GM12878 (cell line): Measurements from ENCODE around the gene ABHD15. TPM values are rescaled to one million over a fixed set of nuclear protein-coding genes. Genes with fewer than 3 reads are reported as not detected.

Experiments used
- ASH2L ChIP-seq: fragments of 300-600, 200-600 bp; sonication (generic); IDR thresholded peaks from 2 replicates; pipeline ENCODE4 v1.6.1; 2017; ENCODE audit warnings: low read depth, mild to moderate bottlenecking, borderline replicate concordance
- BCL3 ChIP-seq: IDR thresholded peaks from 2 replicates; pipeline ENCODE4 v1.6.1; 2011; ENCODE audit warnings: borderline replicate concordance, low read depth, mild to moderate bottlenecking, moderate library complexity, low read length; ENCODE audit not compliant: insufficient read depth, poor library complexity, severe bottlenecking
- BHLHE40 ChIP-seq, 2 experiments: fragments of 450-650 bp in 1 of 2; IDR thresholded peaks; 2 replicates each; pipeline ENCODE4 v1.6.1; 2011 to 2017; ENCODE audit warnings: low read depth in 2 of 2, borderline replicate concordance in 1 of 2, improper control_type of control experiment in 1 of 2, low read length in 1 of 2, mild to moderate bottlenecking in 1 of 2
- CREB1 ChIP-seq: IDR thresholded peaks from 2 replicates; pipeline ENCODE4 v1.6.1; 2012; ENCODE audit warnings: low read depth, mild to moderate bottlenecking, inconsistent platforms
- CREM ChIP-seq: IDR thresholded peaks from 2 replicates; pipeline ENCODE4 v1.6.1; 2014; ENCODE audit warnings: antibody characterized with exemption, low read depth
- CUX1 ChIP-seq: IDR thresholded peaks from 2 replicates; pipeline ENCODE4 v1.6.1; 2012; ENCODE audit warnings: improper control_type of control experiment, low read depth, low read length; ENCODE audit not compliant: insufficient replicate concordance
- E4F1 ChIP-seq: fragments of 450-650 bp; IDR thresholded peaks from 2 replicates; pipeline ENCODE4 v1.6.1; 2018; ENCODE audit warnings: borderline replicate concordance, mild to moderate bottlenecking; ENCODE audit not compliant: partially characterized antibody
- FOXM1 ChIP-seq: IDR thresholded peaks from 2 replicates; pipeline ENCODE4 v1.6.1; 2012; ENCODE audit warnings: low read depth, mild to moderate bottlenecking, inconsistent platforms, low read length, moderate library complexity
- IKZF1 ChIP-seq: fragments of 450-650 bp; conservative IDR thresholded peaks from 2 replicates; pipeline ENCODE4 v1.6.1; 2017; ENCODE audit warnings: antibody characterized with exemption, mild to moderate bottlenecking
- MAX ChIP-seq: IDR thresholded peaks from 2 replicates; pipeline ENCODE4 v1.6.1; 2012; ENCODE audit warnings: low read depth, low read length, improper control_type of control experiment
- NKRF ChIP-seq: fragments of 450-650 bp; conservative IDR thresholded peaks from 2 replicates; pipeline ENCODE4 v1.6.1; 2017; ENCODE audit warnings: mild to moderate bottlenecking, moderate library complexity
- RBBP5 ChIP-seq: fragments of 200-600 bp; sonication (generic); conservative IDR thresholded peaks from 2 replicates; pipeline ENCODE4 v1.6.1; 2016
- RELA ChIP-seq: fragments of 450-650 bp; IDR thresholded peaks from 2 replicates; pipeline ENCODE4 v1.8.0; 2014; ENCODE audit warnings: borderline replicate concordance; ENCODE audit not compliant: partially characterized antibody
- SMAD1 ChIP-seq: fragments of 450-650 bp; IDR thresholded peaks from 2 replicates; pipeline ENCODE4 v1.6.1; 2018; ENCODE audit warnings: mild to moderate bottlenecking, low read depth; ENCODE audit not compliant: partially characterized antibody
- SPI1 ChIP-seq: IDR thresholded peaks from 2 replicates; pipeline ENCODE4 v1.6.1; 2011; ENCODE audit warnings: low read depth, mild to moderate bottlenecking, low read length, moderate library complexity, borderline replicate concordance; ENCODE audit not compliant: insufficient read depth
- TBL1XR1 ChIP-seq: IDR thresholded peaks from 2 replicates; pipeline ENCODE4 v1.6.1; 2012; ENCODE audit warnings: low read depth, low read length, improper control_type of control experiment
- ZZZ3 ChIP-seq: IDR thresholded peaks from 2 replicates; pipeline ENCODE4 v1.6.1; 2011; ENCODE audit warnings: low read depth; ENCODE audit not compliant: control insufficient read depth, insufficient read length
- polyA plus RNA-seq, 11 experiments: library from polyadenylated mRNA; depleted of rRNA in 4 of 11; unstranded in 6 of 11; stranded (reverse) in 5 of 11; fragments of >200 nt; fragmentation: Nextera tagmentation in 4 of 11; fragmentation: Illumina TruSeq in 1 of 11; extraction: Ambion mirVana in 4 of 11; extraction: Trizol in 1 of 11; gene quantifications; 1 replicate in 1 of 11; 2 replicates in 10 of 11; pipeline versions ENCODE4 v1.2.1 to v1.2.3, GENCODE V29; 2011 to 2016; ENCODE audit warnings: inconsistent platforms in 2 of 11, missing spikeins in 2 of 11, low read depth in 1 of 11
- total RNA-seq, 4 experiments: library from RNA; depleted of rRNA in 3 of 4; stranded (reverse); fragments of >200 nt in 3 of 4; fragmentation: Illumina TruSeq in 1 of 4; extraction: Trizol in 1 of 4; gene quantifications; 2 replicates each; pipeline versions ENCODE4 v1.2.1 to v1.2.3, GENCODE V29; 2013 to 2021

ABHD15 gene
- total and polyA plus RNA-seq, 10 of the 15 experiments (the other 5 are each of a cell fraction or from before 2014, with no cell fraction given), result 2.1 to 9.2 (median 4.9) TPM

- TF ChIP-seq CUX1 (no peak), IKZF1 (no peak), BHLHE40 (IDR thresholded peaks at IDR 0.05; ENCODE audit: borderline replicate concordance in 1 of 2, low read depth in 2 of 2, low read length in 1 of 2) (no peak), TBL1XR1 (no peak), RBBP5 (no peak), MAX (no peak), ZZZ3 (no peak), RELA (no peak), ASH2L (no peak), SPI1 (no peak), FOXM1 (no peak), SMAD1 (no peak), CREM (no peak), BCL3 (no peak), NKRF (peak; percentile 76), CREB1 (no peak), E4F1 (no peak)
Observed at GRCh38 chr17:29593591-29594518, 27.0 kb upstream of the ABHD15 start (continued).
